Lower leg skin (tissue), 4 donors: ENCODE measurements around the gene C1QTNF7. TPM values are rescaled to one million over a fixed set of nuclear protein-coding genes. Genes with fewer than 3 reads are reported as not detected.

Source experiments
- DNase-seq, 2 donors: peaks; one replicate each; pipeline ENCODE4 v3.0.0-alpha.2; 2019; ENCODE audit warnings: low spot score in 2 of 2
- H3K4me3 ChIP-seq: fragments of 200-600 bp; sonication (generic); 2 replicates; pipeline ENCODE4 v1.5.1; 2017; ENCODE audit warnings: mild to moderate bottlenecking, low read depth; ENCODE audit not compliant: poor library complexity, severe bottlenecking
- CTCF ChIP-seq, 3 donors: fragments of 450-650 bp; IDR thresholded peaks; one replicate each; pipeline ENCODE4 v1.5.1; 2016; ENCODE audit warnings: antibody characterized with exemption in 3 of 3, mild to moderate bottlenecking in 3 of 3, moderate library complexity in 2 of 3
- POLR2A ChIP-seq, 2 donors: fragments of 450-650 bp; IDR thresholded peaks; one replicate each; pipeline ENCODE4 v1.6.1; 2016 to 2017; ENCODE audit warnings: antibody characterized with exemption in 2 of 2, mild to moderate bottlenecking in 1 of 2, moderate library complexity in 1 of 2
- WGBS, 2 donors: methylation state at CpG; one replicate each; pipeline ENCODE4 v1.1.5; 2018; 5-methylcytosine and 5-hydroxymethylcytosine counted together
- intact Hi-C: fragments of 100-400 bp; cut with DNase I; formaldehyde crosslinking; loops from one replicate; pipeline ENCODE4 v1.15.0; 2023; ENCODE audit warnings: low total_unique reads
- total RNA-seq, 4 donors: library from RNA; depleted of rRNA; stranded (reverse); fragments of >200 nt; gene quantifications; one replicate each; pipeline ENCODE4 v1.1.0, GENCODE V29; 2016

Gene C1QTNF7
- total RNA-seq, 4 donors from 2014 or later, result 0.80 to 9.2 (median 3.6) TPM

- H3K4me3 ChIP-seq, result no peak overlapping the region
- DNase-seq, result no peak
- intact Hi-C loops, result no loop called here
- TF ChIP-seq POLR2A (IDR thresholded peaks at IDR 0.05) (no peak), CTCF (IDR thresholded peaks at IDR 0.05) (no peak)
- WGBS, 2 donors, result 82 to 89% methylated on average over 4 of the region's 4 CpGs
Observed at GRCh38 chr4:15396157-15396800, 31.6 kb upstream of the C1QTNF7 start.

- no peak overlapping the region for H3K4me3 ChIP-seq
- WGBS, 2 donors, result 25 to 29% methylated on average over 3 of the region's 3 CpGs
- intact Hi-C loops, result no loop called here
- DNase-seq, result no peak
- TF ChIP-seq CTCF (IDR thresholded peaks at IDR 0.05), result no peak
- no peak for TF ChIP-seq POLR2A (IDR thresholded peaks at IDR 0.05)
Observed at GRCh38 chr4:15398001-15398400, 29.8 kb upstream of the C1QTNF7 start.

- intact Hi-C loops, result no loop called here
- TF ChIP-seq POLR2A (IDR thresholded peaks at IDR 0.05), result no peak
- TF ChIP-seq CTCF (IDR thresholded peaks at IDR 0.05), result no peak
- H3K4me3 ChIP-seq, result no peak overlapping the region
- 33 to 45% methylated on average over 4 of the region's 4 CpGs for WGBS, 2 donors
- no peak for DNase-seq
Observed at GRCh38 chr4:15398732-15399131, 29.1 kb upstream of the C1QTNF7 start.

- WGBS, 2 donors, result 72 to 73% methylated on average over 3 of the region's 3 CpGs
Observed at GRCh38 chr4:15400226-15400625, 27.6 kb upstream of the C1QTNF7 start.

GRCh38 chr4:15400981-15401671, 26.7 kb upstream of the C1QTNF7 start:
- WGBS, 2 donors, result 17 to 20% methylated on average over 9 of the region's 9 CpGs
- DNase-seq, result peak; percentile 74 to 92
- TF ChIP-seq CTCF (IDR thresholded peaks at IDR 0.05) (no peak), POLR2A (IDR thresholded peaks at IDR 0.05) (no peak)
- intact Hi-C loops, result no loop called here
- no peak overlapping the region for H3K4me3 ChIP-seq

More at GRCh38 chr4:15400226-15400625, 27.6 kb upstream of the C1QTNF7 start:
- H3K4me3 ChIP-seq, result no peak overlapping the region
- TF ChIP-seq CTCF (IDR thresholded peaks at IDR 0.05) (no peak), POLR2A (IDR thresholded peaks at IDR 0.05) (no peak)
- no peak for DNase-seq
- intact Hi-C loops, result no loop called here
